HepG2 (cell line): ENCODE measurements around the gene UCN. TPM values are rescaled to one million over a fixed set of nuclear protein-coding genes. Genes with fewer than 3 reads are reported as not detected.

Source experiments
- ARID2 ChIP-seq: sonication (generic); formaldehyde crosslinking; IDR thresholded peaks from 2 replicates; pipeline ENCODE4 v1.8.1; 2022; ENCODE audit warnings: mild to moderate bottlenecking, missing genetic modification reagents, borderline replicate concordance
- ATF4 ChIP-seq, 2 experiments: fragments of 450-650 bp in 1 of 2; sonication (generic) in 1 of 2; formaldehyde crosslinking; IDR thresholded peaks; 2 replicates each; pipeline versions ENCODE4 v1.5.0 to v1.8.0; 2020 to 2022; ENCODE audit warnings: mild to moderate bottlenecking in 1 of 2, missing genetic modification reagents in 1 of 2
- BHLHE40 ChIP-seq: IDR thresholded peaks from 2 replicates; pipeline ENCODE4 v1.6.1; 2011; ENCODE audit warnings: low read length, improper control_type of control experiment
- FIP1L1 ChIP-seq: fragments of 200-400 bp; formaldehyde crosslinking; IDR thresholded peaks from 2 replicates; pipeline ENCODE4 v1.6.1; 2018; ENCODE audit warnings: low read depth, mild to moderate bottlenecking, low read length, moderate library complexity, borderline replicate concordance; ENCODE audit not compliant: insufficient read depth
- MYPOP ChIP-seq: sonication (generic); formaldehyde crosslinking; IDR thresholded peaks from 2 replicates; pipeline ENCODE4 v1.8.1; 2023; ENCODE audit warnings: mild to moderate bottlenecking, moderate library complexity, missing genetic modification reagents
- PATZ1 ChIP-seq: sonication (generic); formaldehyde crosslinking; IDR thresholded peaks from 2 replicates; pipeline ENCODE4 v1.4.0; 2020; ENCODE audit warnings: missing genetic modification reagents
- PHF8 ChIP-seq: sonication (generic); formaldehyde crosslinking; IDR thresholded peaks from 2 replicates; pipeline ENCODE4 v1.5.0; 2020; ENCODE audit warnings: missing genetic modification reagents
- POLR2AphosphoS2 ChIP-seq: IDR thresholded peaks from 2 replicates; pipeline ENCODE4 v1.6.1; 2011; ENCODE audit warnings: low read depth, low read length, improper control_type of control experiment
- RNF2 ChIP-seq: fragments of 450-650 bp; conservative IDR thresholded peaks from 2 replicates; pipeline ENCODE4 v1.6.1; 2016; ENCODE audit warnings: low read depth
- TSC22D2 ChIP-seq: sonication (generic); formaldehyde crosslinking; IDR thresholded peaks from 2 replicates; pipeline ENCODE4 v1.5.1; 2020; ENCODE audit warnings: missing genetic modification reagents, mild to moderate bottlenecking, borderline replicate concordance
- ZBTB1 ChIP-seq: sonication (generic); formaldehyde crosslinking; IDR thresholded peaks from 2 replicates; pipeline ENCODE4 v1.4.0; 2020; ENCODE audit warnings: missing genetic modification reagents, borderline replicate concordance
- ZBTB2 ChIP-seq: sonication (generic); formaldehyde crosslinking; IDR thresholded peaks from 2 replicates; pipeline ENCODE4 v1.8.0; 2022; ENCODE audit warnings: low read depth, missing genetic modification reagents
- ZBTB7A ChIP-seq: sonication (generic); formaldehyde crosslinking; IDR thresholded peaks from 2 replicates; pipeline ENCODE4 v1.8.0; 2022; ENCODE audit warnings: mild to moderate bottlenecking, missing genetic modification reagents
- ZBTB8A ChIP-seq: sonication (generic); formaldehyde crosslinking; IDR thresholded peaks from 2 replicates; pipeline ENCODE4 v1.4.0; 2020; ENCODE audit warnings: mild to moderate bottlenecking, low read depth, missing genetic modification reagents, borderline replicate concordance
- ZMAT3 ChIP-seq: sonication (generic); formaldehyde crosslinking; conservative IDR thresholded peaks from 2 replicates; pipeline ENCODE4 v1.7.0; 2021; ENCODE audit warnings: missing genetic modification reagents
- ZNF136 ChIP-seq: sonication (generic); formaldehyde crosslinking; IDR thresholded peaks from 2 replicates; pipeline ENCODE4 v1.8.1; 2022; ENCODE audit warnings: low read depth, mild to moderate bottlenecking, moderate library complexity, missing genetic modification reagents
- ZNF350 ChIP-seq: sonication (generic); formaldehyde crosslinking; IDR thresholded peaks from 2 replicates; pipeline ENCODE4 v1.4.0; 2020; ENCODE audit warnings: mild to moderate bottlenecking, low read depth, missing genetic modification reagents, borderline replicate concordance
- ZNF414 ChIP-seq: sonication (generic); formaldehyde crosslinking; IDR thresholded peaks from 2 replicates; pipeline ENCODE4 v1.5.0; 2020; ENCODE audit warnings: missing genetic modification reagents
- ZNF709 ChIP-seq: sonication (generic); formaldehyde crosslinking; IDR thresholded peaks from 2 replicates; pipeline ENCODE4 v1.5.0; 2020; ENCODE audit warnings: mild to moderate bottlenecking, missing genetic modification reagents
- ZNF746 ChIP-seq: sonication (generic); formaldehyde crosslinking; IDR thresholded peaks from 2 replicates; pipeline ENCODE4 v1.8.0; 2022; ENCODE audit warnings: mild to moderate bottlenecking, missing genetic modification reagents
- ZNF766 ChIP-seq: sonication (generic); formaldehyde crosslinking; IDR thresholded peaks from 2 replicates; pipeline ENCODE4 v1.5.0; 2020; ENCODE audit warnings: missing genetic modification reagents, borderline replicate concordance
- ZNF777 ChIP-seq: sonication (generic); formaldehyde crosslinking; IDR thresholded peaks from 2 replicates; pipeline ENCODE4 v1.4.0; 2020; ENCODE audit warnings: missing genetic modification reagents
- ZNF878 ChIP-seq: sonication (generic); formaldehyde crosslinking; IDR thresholded peaks from 2 replicates; pipeline ENCODE4 v1.8.1; 2023; ENCODE audit warnings: mild to moderate bottlenecking, missing genetic modification reagents, moderate library complexity
- polyA plus RNA-seq, 8 experiments: library from polyadenylated mRNA; depleted of rRNA in 3 of 8; stranded (reverse) in 7 of 8; unstranded in 1 of 8; fragments of >200 nt; fragmentation: Illumina TruSeq in 4 of 8; extraction: Trizol in 4 of 8; gene quantifications; 2 replicates each; pipeline versions ENCODE4 v1.2.1 to v1.2.3, GENCODE V29; 2011 to 2016; ENCODE audit warnings: low read depth in 4 of 8, missing spikeins in 1 of 8, mixed read lengths in 1 of 8; ENCODE audit not compliant: insufficient read depth in 1 of 8
- total RNA-seq, 5 experiments: library from RNA; depleted of rRNA; stranded (reverse); fragments of >200 nt; fragmentation: Illumina TruSeq; extraction: Trizol; gene quantifications; 2 replicates each; pipeline ENCODE4 v1.2.3, GENCODE V29; 2016; ENCODE audit warnings: low read depth in 1 of 5

UCN gene
- total and polyA plus RNA-seq, 2 of the 13 experiments (the other 11 are each of a cell fraction or from before 2014, with no cell fraction given): 1.2 to 2.3 TPM

GRCh38 chr2:27264753-27265535 lies 43.3 kb downstream of the UCN start (continued):
- TF ChIP-seq ZBTB2 (CRISPR knock-in tag): peak; percentile 68; the same call in 1 of the 2 replicates
- TF ChIP-seq BHLHE40: peak; percentile 99
- TF ChIP-seq FIP1L1: no peak
- TF ChIP-seq ZNF878 (CRISPR knock-in tag): 0 out of 2 replicates have a peak, but pooled peaks have one; percentile 47
- TF ChIP-seq ZNF350 (CRISPR knock-in tag): peak; percentile 62; the same call in 1 of the 2 replicates
- TF ChIP-seq ZNF777 (CRISPR knock-in tag): peak; percentile 99
- TF ChIP-seq ZBTB8A: no peak
- peak; percentile 76 for TF ChIP-seq ZBTB7A (CRISPR knock-in tag)
- TF ChIP-seq PHF8 (CRISPR knock-in tag): 0 out of 2 replicates have a peak, but pooled peaks have one; percentile 31
- peak; percentile 79 for TF ChIP-seq RNF2
- TF ChIP-seq ZNF709: peak; percentile 95
- no peak for TF ChIP-seq ZNF766 (CRISPR knock-in tag)
- TF ChIP-seq MYPOP (CRISPR knock-in tag): peak; percentile 49; the same call in 1 of the 2 replicates
- TF ChIP-seq ATF4 (CRISPR knock-in tag; IDR thresholded peaks at IDR 0.05): peak in 1 of 2 experiments; percentile 57; a peak in 1 of 4 replicates
- TF ChIP-seq ZMAT3 (CRISPR knock-in tag): 0 out of 2 replicates have a peak, but pooled peaks have one; percentile 82
- no peak for TF ChIP-seq ZNF136 (CRISPR knock-in tag)
- no peak for TF ChIP-seq ARID2 (CRISPR knock-in tag)
- no peak; the same call in 1 of the 2 replicates for TF ChIP-seq TSC22D2 (CRISPR knock-in tag)
- TF ChIP-seq PATZ1 (CRISPR knock-in tag): peak; percentile 93
- peak; percentile 97 for TF ChIP-seq ZNF746 (CRISPR knock-in tag)
- TF ChIP-seq ZBTB1: no peak
- 0 out of 2 replicates have a peak, but pooled peaks have one; percentile 51 for TF ChIP-seq ZNF414 (CRISPR knock-in tag)
- TF ChIP-seq POLR2AphosphoS2: no peak
